IPS-11a (cell line): ENCODE results near the gene CILP2.

Experiments
- H3K4me3 ChIP-seq: one replicate; pipeline ENCODE4 v1.5.1; 2013; ENCODE audit warnings: low read depth, low read length, control low read depth

The CILP2 gene

GRCh38 chr19:19504754-19505668 lies 33.1 kb upstream of the CILP2 start:
- no peak overlapping the region for H3K4me3 ChIP-seq

GRCh38 chr19:19505669-19506326 lies 32.3 kb upstream of the CILP2 start:
- no peak overlapping the region for H3K4me3 ChIP-seq

DNA sequence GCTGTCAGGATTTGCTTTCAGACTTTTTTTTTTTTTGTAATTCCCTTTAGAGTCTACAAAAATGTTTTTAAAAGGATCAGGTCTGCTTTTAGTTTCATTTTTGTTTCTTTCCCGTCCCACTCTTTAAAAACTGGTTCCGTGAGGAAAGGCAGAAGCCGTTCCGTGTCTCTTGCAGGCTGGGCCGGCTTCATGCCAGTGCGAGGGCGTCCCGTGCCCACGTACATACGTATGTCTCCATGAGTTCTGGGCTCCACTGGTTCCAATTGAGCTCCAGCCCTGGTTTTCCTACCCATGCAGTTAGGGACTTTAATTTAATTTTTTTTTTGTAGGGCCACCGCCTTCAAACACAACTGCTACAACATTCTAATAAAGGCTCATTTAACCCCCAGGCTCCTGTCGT lies 31.5 kb upstream of the CILP2 start:
- no peak overlapping the region for H3K4me3 ChIP-seq

DNA sequence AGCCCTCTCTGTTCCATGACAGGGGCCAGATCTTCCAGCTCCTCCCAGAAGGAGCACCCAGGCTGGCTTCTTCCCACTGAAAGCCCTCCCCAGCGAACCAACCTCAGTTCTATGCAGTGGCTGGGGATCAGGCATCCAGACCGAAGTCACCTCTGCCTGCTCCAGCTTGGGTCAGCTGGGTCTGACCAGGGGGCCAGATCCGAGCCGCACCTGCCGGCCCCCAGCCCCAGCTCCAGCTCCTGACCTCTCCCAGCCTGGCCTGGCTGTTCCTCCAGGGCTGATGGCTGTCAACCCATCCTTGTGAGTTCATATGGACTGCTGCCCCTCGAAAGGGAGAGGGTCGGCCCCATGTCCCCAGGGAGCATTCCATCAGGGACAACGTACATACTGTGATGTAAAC lies 30.7 kb upstream of the CILP2 start:
- H3K4me3 ChIP-seq, result no peak overlapping the region

- H3K4me3 ChIP-seq, result no peak overlapping the region
Measured at GRCh38 chr19:19508217-19508616, 29.8 kb upstream of the CILP2 start.

GRCh38 chr19:19510432-19510831 lies 27.6 kb upstream of the CILP2 start:
- no peak overlapping the region for H3K4me3 ChIP-seq

DNA sequence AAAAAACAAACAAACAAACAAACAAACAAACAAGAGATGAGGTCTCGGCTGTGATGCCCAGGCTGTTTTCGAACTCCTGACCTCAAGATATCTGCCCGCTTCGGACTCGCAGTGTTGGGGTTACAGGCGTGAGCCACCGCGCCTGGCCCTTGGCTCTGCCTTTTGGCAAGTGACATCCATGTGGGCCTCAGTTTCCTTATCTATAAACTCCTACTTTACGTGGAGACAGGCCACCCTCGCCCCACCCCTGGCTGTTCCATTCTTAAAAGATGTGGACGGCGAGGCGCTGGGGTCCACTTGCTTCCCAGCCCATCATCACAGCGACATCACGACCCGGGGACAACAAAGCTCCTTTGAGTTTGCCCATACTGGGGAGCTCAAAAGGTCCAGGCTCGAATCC lies 24.4 kb upstream of the CILP2 start:
- no peak overlapping the region for H3K4me3 ChIP-seq

DNA sequence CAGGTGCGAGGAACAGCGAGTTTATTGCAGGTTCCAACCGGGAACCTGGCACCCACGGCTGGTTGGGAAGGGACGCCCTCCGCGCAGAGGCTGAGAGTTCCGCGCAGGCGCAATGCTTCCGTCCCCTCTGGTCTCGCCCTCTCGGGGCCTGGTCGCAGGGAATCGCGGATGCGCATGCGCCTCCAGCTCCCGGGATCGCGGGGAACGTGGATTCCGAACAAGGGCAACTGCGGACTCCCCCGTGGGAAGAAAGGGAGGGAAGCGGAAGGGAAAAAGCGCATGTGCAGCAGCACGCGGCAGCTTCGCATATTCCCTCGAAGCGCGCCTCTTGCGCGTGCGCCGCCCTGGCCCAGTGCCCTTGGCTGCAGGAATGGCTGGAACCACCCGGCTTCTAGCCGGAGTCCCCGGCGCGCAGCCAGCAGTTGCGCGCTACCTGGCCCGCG lies 23.8 kb upstream of the CILP2 start:
- H3K4me3 ChIP-seq, result no peak overlapping the region

DNA sequence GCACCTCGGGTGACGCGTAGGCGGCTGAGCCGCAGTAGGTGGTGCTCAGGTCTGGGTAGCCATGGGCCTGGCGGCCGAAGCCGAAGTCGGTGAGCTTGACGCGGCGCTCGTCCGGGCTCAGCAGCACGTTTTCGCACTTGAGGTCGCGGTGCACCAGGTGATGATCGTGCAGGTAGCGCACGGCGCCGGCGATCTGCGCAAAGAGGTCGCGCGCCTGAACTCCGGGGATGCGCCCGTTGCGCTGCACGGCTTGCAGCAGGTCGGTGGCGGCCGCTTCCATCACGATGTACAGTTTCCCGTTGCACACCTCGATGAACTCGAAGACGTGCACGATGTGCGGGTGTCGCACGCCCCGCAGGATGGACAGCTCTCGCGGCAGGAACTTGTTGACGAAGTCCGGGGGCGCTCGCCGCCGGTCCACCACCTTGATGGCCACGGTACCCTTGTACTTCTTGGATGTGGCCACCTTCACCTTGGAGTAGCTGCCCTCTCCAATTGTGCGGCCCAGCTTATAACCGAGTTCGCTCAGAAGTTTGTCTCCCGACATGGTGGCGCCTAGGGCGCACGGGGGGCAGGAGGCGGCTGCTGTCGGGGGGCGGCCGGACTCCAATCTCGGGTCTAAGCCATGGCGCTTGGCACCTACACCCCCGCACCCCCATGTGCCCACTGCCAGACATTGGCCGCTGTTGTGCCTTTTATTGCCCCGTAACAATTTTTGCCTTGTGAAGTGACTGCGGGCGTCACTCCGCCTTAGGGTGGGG lies 23.0 kb upstream of the CILP2 start, which contains the start of gene TSSK6:
TSSK6 (minus strand) TSS at position 668 of the 761 bp plus-strand sequence; CDS start at position 547, 121 bp downstream.
- H3K4me3 ChIP-seq, result peak within 1 kb of the TSS; percentile 79

DNA sequence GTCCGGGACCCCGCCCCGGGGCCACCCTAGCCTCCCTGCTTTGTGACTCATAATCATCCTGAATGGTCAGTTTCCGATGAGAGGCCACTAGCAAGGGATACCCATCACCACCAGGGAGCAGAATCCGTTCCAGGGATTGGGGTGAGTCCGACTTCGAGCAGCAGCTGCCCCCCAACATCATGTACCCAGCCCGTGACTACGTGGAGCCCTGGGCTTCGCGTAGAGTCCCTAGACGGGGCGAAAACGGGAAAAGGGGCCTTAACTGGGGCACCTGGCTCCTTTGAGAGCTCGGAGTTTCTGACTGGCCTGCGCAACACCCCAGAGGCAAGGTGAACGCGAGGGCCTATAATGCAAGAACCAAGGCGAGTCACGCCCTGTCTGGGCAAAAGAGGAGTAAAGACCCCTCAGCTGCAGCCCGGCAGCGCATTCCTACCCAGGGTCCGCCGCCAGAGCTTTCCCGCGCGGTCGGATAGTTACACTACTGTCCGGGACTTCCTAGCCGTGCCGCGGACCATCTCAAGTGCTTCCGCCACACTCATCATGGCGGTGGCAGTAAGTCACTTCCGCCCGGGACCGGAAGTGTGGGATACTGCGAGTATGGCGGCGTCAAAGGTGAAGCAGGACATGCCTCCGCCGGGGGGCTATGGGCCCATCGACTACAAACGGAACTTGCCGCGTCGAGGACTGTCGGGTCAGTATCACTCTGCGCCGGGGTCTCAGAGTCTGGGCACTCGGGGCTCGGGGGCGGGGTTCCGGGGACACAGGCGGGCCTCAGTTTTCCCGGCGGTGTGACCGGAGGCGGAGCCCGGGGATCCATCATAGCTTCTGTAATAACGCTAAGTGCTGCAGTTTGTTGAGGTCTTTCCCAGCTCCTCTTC lies 22.2 kb upstream of the CILP2 start, which contains the start of gene NDUFA13:
NDUFA13 (plus strand) TSS at position 584 of the 878 bp plus-strand sequence; CDS start at position 598, 14 bp downstream.
- peak within 1 kb of the TSS; percentile 79 for H3K4me3 ChIP-seq

DNA sequence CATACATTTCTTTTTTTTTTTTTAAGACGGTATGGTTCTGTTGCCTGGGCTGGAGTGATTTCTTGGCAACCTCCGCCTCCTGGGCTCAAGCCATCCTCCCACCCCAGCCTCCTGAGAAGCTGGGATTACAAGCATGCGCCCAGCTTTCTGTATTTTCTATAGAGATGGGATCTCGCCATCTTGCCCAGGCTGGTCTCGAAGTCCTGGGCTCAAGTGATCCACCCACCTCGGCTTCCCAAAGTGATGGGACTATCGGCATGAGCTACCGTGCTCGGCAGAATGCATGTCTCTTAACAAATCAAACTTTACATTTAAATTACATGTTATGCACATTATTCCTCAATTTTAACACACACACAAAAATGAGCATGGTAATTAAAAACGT lies 20.8 kb upstream of the CILP2 start:
- H3K4me3 ChIP-seq, result peak overlapping the region; percentile 79

DNA sequence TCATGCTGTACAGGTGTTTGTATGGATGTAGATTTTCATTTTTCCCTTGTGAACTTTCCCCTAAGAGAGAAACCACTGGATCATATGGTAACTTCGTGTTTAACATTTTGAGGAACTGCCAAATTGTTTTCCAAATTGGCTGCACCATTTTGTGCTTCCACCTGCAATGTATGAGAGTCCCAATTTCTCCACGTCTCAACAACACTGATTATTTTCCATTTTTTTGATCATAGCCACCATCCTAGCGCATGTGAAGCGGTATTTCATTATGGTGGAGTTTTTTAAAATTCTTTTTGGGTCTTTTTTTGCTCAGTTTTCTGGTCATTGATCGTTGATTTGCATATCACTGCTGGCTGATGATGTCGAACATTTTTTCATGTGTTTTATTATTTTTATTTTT lies 17.1 kb upstream of the CILP2 start:
- H3K4me3 ChIP-seq, result no peak overlapping the region

- H3K4me3 ChIP-seq, result no peak overlapping the region
Measured at GRCh38 chr19:19523177-19523576, 14.9 kb upstream of the CILP2 start.

DNA sequence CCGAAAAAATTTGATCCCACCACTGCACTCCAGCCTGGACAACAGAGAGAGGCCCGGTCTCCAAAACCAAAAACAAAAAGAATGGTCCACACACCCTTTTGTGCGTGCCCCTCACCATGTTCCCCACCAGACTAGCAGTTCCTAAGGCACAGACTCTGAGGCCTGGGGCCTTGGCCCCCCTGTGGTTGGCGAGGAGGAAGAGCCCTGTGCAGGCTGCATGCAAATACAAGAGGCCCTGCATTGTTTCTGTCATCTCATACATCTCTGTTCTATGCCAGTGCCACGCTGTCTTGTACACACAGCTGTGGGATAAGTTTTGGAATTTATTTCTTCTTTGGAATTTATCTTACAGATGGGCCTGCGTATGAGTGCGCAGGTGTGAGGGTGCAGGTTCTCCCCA lies 14.0 kb upstream of the CILP2 start:
- H3K4me3 ChIP-seq, result no peak overlapping the region

DNA sequence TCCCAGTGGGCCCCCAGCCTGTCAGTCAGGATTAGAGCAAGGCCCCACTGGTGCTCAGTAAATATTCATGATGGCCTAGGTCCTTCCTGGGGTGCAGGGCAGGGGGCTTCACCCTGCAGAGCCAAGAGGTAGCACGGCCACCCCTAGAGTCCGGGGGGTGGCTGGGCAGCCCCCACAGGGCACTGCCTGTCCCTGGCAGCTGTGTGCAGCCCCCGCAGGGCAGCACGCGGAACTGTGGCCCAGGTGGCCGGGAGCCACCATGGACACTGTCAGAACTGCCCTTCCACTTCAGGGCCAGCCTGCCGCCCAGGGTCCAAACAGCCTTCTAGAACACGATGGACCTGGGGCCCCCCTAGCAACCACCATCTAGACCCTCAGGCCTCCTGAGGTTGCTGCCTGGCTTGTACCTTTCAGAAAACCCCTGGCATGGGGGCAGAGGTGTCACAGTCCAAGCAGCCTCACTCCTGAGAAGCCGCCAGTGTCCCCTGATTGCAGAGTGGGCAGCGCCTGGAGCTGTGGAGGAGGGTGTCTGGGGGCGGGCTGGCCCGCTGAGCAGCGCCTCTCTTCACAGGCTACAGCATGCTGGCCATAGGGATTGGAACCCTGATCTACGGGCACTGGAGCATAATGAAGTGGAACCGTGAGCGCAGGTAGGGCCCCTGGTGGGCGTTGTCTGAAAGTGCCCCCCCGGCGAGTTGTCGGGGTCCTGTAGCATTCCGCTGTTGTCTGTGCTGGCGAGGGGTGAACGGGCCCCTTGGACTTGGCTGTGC lies 12.3 kb upstream of the CILP2 start:
- H3K4me3 ChIP-seq, result no peak overlapping the region

DNA sequence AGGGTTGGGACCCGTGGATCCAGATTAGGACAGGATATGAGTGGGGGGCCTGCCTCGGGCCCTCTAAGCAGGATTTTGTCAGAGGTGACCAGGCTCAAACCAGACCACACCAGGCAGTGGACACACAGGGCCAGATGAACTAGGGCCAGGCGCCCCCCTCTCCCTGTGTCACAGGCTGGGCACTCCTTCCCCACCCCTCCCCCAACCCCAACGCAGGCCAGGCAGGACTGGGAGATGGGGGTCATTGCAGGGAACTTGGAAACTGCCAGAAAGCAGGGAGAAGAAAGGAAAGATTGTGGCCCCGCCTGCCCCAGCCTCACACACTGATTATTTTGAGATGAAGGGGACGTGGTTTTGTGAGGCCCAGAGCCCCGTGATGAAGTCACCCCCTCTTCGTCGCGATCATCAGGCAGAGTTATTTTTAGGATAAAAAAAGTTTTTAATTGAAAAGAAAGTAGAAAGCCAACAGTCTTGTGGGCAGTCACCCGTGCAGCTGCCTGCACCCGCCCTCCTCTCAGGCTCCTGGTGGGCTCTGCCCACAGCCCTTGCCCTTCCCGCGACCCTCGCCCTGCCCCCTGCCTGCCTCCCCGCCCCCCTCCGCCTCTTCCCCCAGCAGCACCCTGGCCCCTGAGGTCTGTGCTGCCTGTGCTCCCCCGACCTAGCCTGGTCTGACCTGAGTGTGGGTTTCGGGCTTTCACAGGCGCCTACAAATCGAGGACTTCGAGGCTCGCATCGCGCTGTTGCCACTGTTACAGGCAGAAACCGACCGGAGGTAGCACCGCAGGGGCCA lies 11.3 kb upstream of the CILP2 start:
- no peak overlapping the region for H3K4me3 ChIP-seq

GRCh38 chr19:19527371-19527656 lies 10.8 kb upstream of the CILP2 start:
- no peak overlapping the region for H3K4me3 ChIP-seq

- no peak overlapping the region for H3K4me3 ChIP-seq
Measured at GRCh38 chr19:19527674-19528625, 10.1 kb upstream of the CILP2 start.
